COR-L47 (cell line): ENCODE results near the gene MAML3.

Source experiments
- DNase-seq: peaks from one replicate; lab custom pipeline; 2025; lab: John Stamatoyannopoulos, UW

Gene MAML3

GRCh38 chr4:140046016-140046415 lies 108.0 kb downstream of the MAML3 start:
- no peak for DNase-seq

GRCh38 chr4:140044337-140044902 lies 109.6 kb downstream of the MAML3 start:
- DNase-seq = no peak

GRCh38 chr4:140042634-140043033 lies 111.3 kb downstream of the MAML3 start:
- DNase-seq = no peak

GRCh38 chr4:140038031-140038533 lies 115.9 kb downstream of the MAML3 start:
- DNase-seq = no peak

- DNase-seq = peak; percentile 23
Observed at GRCh38 chr4:140037353-140038030, 116.5 kb downstream of the MAML3 start.

- no peak for DNase-seq
Observed at GRCh38 chr4:140031706-140032105, 122.3 kb downstream of the MAML3 start.

- no peak for DNase-seq
Observed at GRCh38 chr4:140031061-140031460, 122.9 kb downstream of the MAML3 start.

- DNase-seq = no peak
Observed at GRCh38 chr4:140028676-140029517, 125.1 kb downstream of the MAML3 start.

GRCh38 chr4:140028101-140028500 lies 125.9 kb downstream of the MAML3 start:
- no peak for DNase-seq

- DNase-seq = no peak
Observed at GRCh38 chr4:140027101-140027500, 126.9 kb downstream of the MAML3 start.

- DNase-seq = no peak
Observed at GRCh38 chr4:140025470-140025869, 128.5 kb downstream of the MAML3 start.

- no peak for DNase-seq
Observed at GRCh38 chr4:140020457-140021361, 133.3 kb downstream of the MAML3 start.

- DNase-seq = peak; percentile 30
Observed at GRCh38 chr4:140019619-140020347, 134.2 kb downstream of the MAML3 start.

GRCh38 chr4:140018931-140019618 lies 134.9 kb downstream of the MAML3 start:
- no peak for DNase-seq

- DNase-seq = no peak
Observed at GRCh38 chr4:140014284-140014683, 139.7 kb downstream of the MAML3 start.

- DNase-seq = peak; percentile 59
Observed at GRCh38 chr4:140012688-140013486, 141.1 kb downstream of the MAML3 start.

GRCh38 chr4:140005699-140006098 lies 148.3 kb downstream of the MAML3 start:
- DNase-seq = peak; percentile 27

GRCh38 chr4:140004922-140005627 lies 148.9 kb downstream of the MAML3 start:
- peak; percentile 29 for DNase-seq

GRCh38 chr4:140004549-140004895 lies 149.5 kb downstream of the MAML3 start:
- DNase-seq = peak; percentile 47
